Nephron progenitor cell (in vitro differentiated cells): ENCODE results near the gene ETNK1.

Source experiments
- DNase-seq: peaks from one replicate; pipeline ENCODE4 v3.0.0; 2021
- H3K27ac Mint-ChIP-seq: 2 replicates; pipeline ENCODE4 v1.8.0; 2021; ENCODE audit warnings: mild to moderate bottlenecking, moderate library complexity, mixed read lengths
- H3K27me3 Mint-ChIP-seq: 2 replicates; pipeline ENCODE4 v1.8.0; 2021; ENCODE audit warnings: mild to moderate bottlenecking, low read depth, mixed read lengths; ENCODE audit not compliant: poor library complexity
- H3K36me3 Mint-ChIP-seq: 2 replicates; pipeline ENCODE4 v1.8.0; 2021; ENCODE audit warnings: low read depth, mixed read lengths
- H3K4me1 Mint-ChIP-seq: 2 replicates; pipeline ENCODE4 v1.8.0; 2021; ENCODE audit warnings: mixed read lengths
- H3K4me3 Mint-ChIP-seq: 2 replicates; pipeline ENCODE4 v1.8.0; 2021; ENCODE audit warnings: mild to moderate bottlenecking, moderate library complexity, mixed read lengths
- H3K9me3 Mint-ChIP-seq: 2 replicates; pipeline ENCODE4 v1.8.0; 2021; ENCODE audit warnings: mild to moderate bottlenecking, moderate library complexity, mixed read lengths
- CTCF ChIP-seq: fragments of 200-600 bp; sonication (generic); IDR thresholded peaks from 2 replicates; pipeline ENCODE4 v1.5.0; 2021; ENCODE audit warnings: antibody characterized with exemption

Gene ETNK1

GRCh38 chr12:22729431-22729956, 104.5 kb downstream of the ETNK1 start:
- H3K9me3 Mint-ChIP-seq, result no peaks in the 10 kb centered on the region
- H3K4me3 Mint-ChIP-seq, result no peak overlapping the region
- peaks cover 6% of the 10 kb centered on the region for H3K4me1 Mint-ChIP-seq
- H3K27me3 Mint-ChIP-seq, result no peaks in the 10 kb centered on the region
- H3K27ac Mint-ChIP-seq, result no peak overlapping the region
- TF ChIP-seq CTCF, result no peak
- no peaks in the 10 kb centered on the region for H3K36me3 Mint-ChIP-seq
- DNase-seq, result no peak

GRCh38 chr12:22729957-22730443, 105.0 kb downstream of the ETNK1 start:
- DNase-seq, result no peak
- Mint-ChIP-seq H3K4me3 (no peak overlapping the region), H3K4me1 (peaks cover 6% of the 10 kb centered on the region), H3K9me3 (no peaks in the 10 kb centered on the region), H3K27me3 (no peaks in the 10 kb centered on the region), H3K27ac (no peak overlapping the region), H3K36me3 (no peaks in the 10 kb centered on the region)
- TF ChIP-seq CTCF, result no peak

GRCh38 chr12:22731236-22731635, 106.3 kb downstream of the ETNK1 start:
- H3K27ac Mint-ChIP-seq, result no peak overlapping the region
- H3K4me3 Mint-ChIP-seq, result no peak overlapping the region
- no peak for TF ChIP-seq CTCF
- peaks cover 6% of the 10 kb centered on the region for H3K4me1 Mint-ChIP-seq
- H3K27me3 Mint-ChIP-seq, result no peaks in the 10 kb centered on the region
- no peak for DNase-seq
- H3K36me3 Mint-ChIP-seq, result no peaks in the 10 kb centered on the region
- no peaks in the 10 kb centered on the region for H3K9me3 Mint-ChIP-seq

- TF ChIP-seq CTCF, result no peak
- H3K27ac Mint-ChIP-seq, result no peak overlapping the region
- peaks cover 6% of the 10 kb centered on the region for H3K4me1 Mint-ChIP-seq
- H3K27me3 Mint-ChIP-seq, result no peaks in the 10 kb centered on the region
- H3K9me3 Mint-ChIP-seq, result no peaks in the 10 kb centered on the region
- no peaks in the 10 kb centered on the region for H3K36me3 Mint-ChIP-seq
- DNase-seq, result no peak
- no peak overlapping the region for H3K4me3 Mint-ChIP-seq
Measured at GRCh38 chr12:22733756-22734155, 108.8 kb downstream of the ETNK1 start.

GRCh38 chr12:22738945-22739344, 114.0 kb downstream of the ETNK1 start:
- H3K4me1 Mint-ChIP-seq, result no peaks in the 10 kb centered on the region
- no peaks in the 10 kb centered on the region for H3K9me3 Mint-ChIP-seq
- no peak for TF ChIP-seq CTCF
- H3K27me3 Mint-ChIP-seq, result no peaks in the 10 kb centered on the region
- no peak overlapping the region for H3K4me3 Mint-ChIP-seq
- H3K27ac Mint-ChIP-seq, result no peak overlapping the region
- H3K36me3 Mint-ChIP-seq, result no peaks in the 10 kb centered on the region
- DNase-seq, result no peak
